ENCODE data around the gene COL27A1.
"Not testable (repeated sequence)": the region's sequence is repeated elsewhere in the genome, so short reads cannot be mapped to it uniquely, and the experiment has no call there.

COL27A1 gene

GRCh38 chr9:114322831-114323531, 167.6 kb downstream of the COL27A1 start, which contains the start of gene ORM1:
Gene ORM1, plus strand, starts transcription at chr9:114323098. Its CDS starts 36 bp downstream, at chr9:114323134.
- DNase-seq (ENCODE audit: low read depth in 2 of 2): not testable (repeated sequence)

GRCh38 chr9:114323849-114324248, 168.5 kb downstream of the COL27A1 start:
- DNase-seq (ENCODE audit: low read depth in 2 of 2): not testable (repeated sequence)

- DNase-seq (ENCODE audit: low read depth in 2 of 2): no peak
Observed at GRCh38 chr9:114324492-114324891, 169.2 kb downstream of the COL27A1 start.

DNA sequence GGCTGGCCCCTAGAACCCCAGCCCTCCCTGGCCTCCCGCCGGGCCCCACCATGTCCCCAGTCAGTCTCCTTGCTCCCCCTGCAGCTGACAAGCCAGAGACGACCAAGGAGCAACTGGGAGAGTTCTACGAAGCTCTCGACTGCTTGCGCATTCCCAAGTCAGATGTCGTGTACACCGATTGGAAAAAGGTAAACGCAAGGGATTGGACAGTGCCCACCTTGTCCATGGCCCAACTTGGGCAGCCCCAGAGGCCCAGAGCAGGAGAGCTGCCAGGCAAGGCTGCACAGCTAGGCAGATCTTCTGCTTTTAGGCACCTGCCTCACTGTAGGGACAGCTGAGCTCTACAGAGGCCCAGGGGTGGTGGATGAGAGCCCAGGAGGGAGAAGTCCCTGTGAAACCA, 169.6 kb downstream of the COL27A1 start:
- DNase-seq (ENCODE audit: low read depth in 2 of 2): not testable (repeated sequence)

DNA sequence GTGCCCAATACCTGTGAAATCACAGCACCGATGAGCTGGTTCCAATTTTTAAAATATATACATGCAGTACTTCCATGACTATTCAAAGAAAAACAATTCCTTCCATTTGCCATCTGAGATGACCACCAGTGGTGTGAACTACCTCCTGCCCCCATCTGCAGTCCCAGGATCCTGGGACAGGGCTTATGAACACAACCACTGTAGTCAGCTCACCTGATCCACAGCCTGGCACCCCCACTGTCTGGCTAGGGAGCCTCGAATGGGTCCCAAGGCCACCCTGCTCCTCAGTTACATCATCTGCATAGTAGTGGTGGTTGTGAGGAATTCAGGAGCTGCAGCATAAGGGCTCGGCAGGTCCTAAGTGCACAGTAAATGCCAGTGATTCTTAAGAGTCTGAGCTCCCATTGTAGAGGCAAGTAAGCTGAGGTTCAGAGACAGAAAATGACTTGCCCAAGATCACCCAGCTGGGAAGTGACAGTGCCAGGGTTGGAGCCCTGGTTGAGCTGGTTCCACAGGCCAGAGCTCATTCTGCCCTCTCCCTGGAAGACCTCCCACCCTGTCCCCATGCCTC, 170.4 kb downstream of the COL27A1 start:
- not testable (repeated sequence) for DNase-seq (ENCODE audit: low read depth in 2 of 2)

GRCh38 chr9:114327749-114328148, 172.4 kb downstream of the COL27A1 start:
- no peak for DNase-seq (ENCODE audit: low read depth in 2 of 2)

GRCh38 chr9:114328357-114328820, 173.1 kb downstream of the COL27A1 start:
- not testable (repeated sequence) for DNase-seq (ENCODE audit: low read depth in 2 of 2)

GRCh38 chr9:114328937-114329624, 173.7 kb downstream of the COL27A1 start:
- not testable (repeated sequence) for DNase-seq (ENCODE audit: low read depth in 2 of 2)

DNA sequence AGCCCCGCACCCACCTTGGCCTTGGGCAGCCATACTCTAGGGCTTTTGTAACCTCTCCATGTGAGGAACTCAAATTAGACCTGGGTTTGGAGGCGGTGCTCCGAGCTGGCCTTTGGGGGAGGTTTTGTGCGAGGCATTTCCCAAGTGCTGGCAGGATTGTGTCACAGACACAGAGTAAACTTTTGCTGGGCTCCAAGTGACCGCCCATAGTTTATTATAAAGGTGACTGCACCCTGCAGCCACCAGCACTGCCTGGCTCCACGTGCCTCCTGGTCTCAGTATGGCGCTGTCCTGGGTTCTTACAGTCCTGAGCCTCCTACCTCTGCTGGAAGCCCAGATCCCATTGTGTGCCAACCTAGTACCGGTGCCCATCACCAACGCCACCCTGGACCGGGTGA, 174.3 kb downstream of the COL27A1 start, which contains the start of gene ORM2:
Gene ORM2, plus strand, starts transcription at position 245 of the 398 bp plus-strand sequence. Its CDS starts 36 bp downstream, at position 281.
- DNase-seq (ENCODE audit: low read depth in 2 of 2): not testable (repeated sequence)

GRCh38 chr9:114330636-114331035, 175.3 kb downstream of the COL27A1 start:
- no peak for DNase-seq (ENCODE audit: low read depth in 2 of 2)

GRCh38 chr9:114331229-114332195, 176.2 kb downstream of the COL27A1 start:
- DNase-seq (ENCODE audit: low read depth in 2 of 2): not testable (repeated sequence)

GRCh38 chr9:114332474-114333040, 177.2 kb downstream of the COL27A1 start:
- DNase-seq (ENCODE audit: low read depth in 2 of 2): not testable (repeated sequence)

DNA sequence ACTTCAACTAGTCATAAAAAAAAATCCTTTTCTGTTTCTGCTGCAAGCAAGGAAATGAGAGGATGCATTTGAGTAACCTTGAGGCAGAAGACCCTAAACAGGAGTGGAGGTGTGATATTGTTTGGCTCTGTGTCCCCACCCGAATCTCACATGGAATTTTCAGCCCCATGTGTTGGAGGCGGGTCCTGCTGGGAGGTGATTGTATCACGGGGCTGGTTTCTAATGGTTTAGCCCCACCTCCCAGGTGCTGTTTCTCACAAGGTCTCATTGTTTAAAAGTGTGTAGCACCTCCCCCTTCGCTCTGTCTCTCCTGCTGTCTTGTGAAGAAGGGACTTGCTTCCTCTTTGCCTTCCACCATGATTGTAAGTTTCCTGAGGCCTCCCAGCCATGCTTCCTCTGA, 178.4 kb downstream of the COL27A1 start:
- DNase-seq (ENCODE audit: low read depth in 2 of 2): not testable (repeated sequence)

DNA sequence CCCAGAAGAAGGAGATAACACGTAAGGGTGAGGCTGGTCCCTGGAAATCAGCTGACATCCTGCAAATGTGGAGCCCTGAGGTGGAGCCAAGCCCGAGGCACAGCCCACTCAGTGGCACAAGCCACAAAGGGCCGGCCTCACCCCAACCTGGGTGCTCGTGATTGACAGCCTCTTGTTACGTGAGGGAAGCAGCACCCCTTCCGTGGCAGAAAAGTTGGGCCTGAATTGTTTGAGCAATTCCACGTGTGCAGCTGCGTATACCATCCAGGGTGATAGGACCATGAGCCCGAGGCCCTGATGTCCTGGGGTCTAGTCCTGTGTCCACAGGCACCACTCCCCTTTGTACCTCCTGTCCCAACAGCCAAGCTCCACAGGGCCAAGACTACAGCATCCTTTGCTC, 179.2 kb downstream of the COL27A1 start:
- DNase-seq (ENCODE audit: low read depth in 2 of 2): no peak

- DNase-seq (ENCODE audit: low read depth in 2 of 2): no peak
Observed at GRCh38 chr9:114335745-114336144, 180.4 kb downstream of the COL27A1 start.

- no peak for DNase-seq (ENCODE audit: low read depth in 2 of 2)
Observed at GRCh38 chr9:114336157-114336556, 180.8 kb downstream of the COL27A1 start.

DNA sequence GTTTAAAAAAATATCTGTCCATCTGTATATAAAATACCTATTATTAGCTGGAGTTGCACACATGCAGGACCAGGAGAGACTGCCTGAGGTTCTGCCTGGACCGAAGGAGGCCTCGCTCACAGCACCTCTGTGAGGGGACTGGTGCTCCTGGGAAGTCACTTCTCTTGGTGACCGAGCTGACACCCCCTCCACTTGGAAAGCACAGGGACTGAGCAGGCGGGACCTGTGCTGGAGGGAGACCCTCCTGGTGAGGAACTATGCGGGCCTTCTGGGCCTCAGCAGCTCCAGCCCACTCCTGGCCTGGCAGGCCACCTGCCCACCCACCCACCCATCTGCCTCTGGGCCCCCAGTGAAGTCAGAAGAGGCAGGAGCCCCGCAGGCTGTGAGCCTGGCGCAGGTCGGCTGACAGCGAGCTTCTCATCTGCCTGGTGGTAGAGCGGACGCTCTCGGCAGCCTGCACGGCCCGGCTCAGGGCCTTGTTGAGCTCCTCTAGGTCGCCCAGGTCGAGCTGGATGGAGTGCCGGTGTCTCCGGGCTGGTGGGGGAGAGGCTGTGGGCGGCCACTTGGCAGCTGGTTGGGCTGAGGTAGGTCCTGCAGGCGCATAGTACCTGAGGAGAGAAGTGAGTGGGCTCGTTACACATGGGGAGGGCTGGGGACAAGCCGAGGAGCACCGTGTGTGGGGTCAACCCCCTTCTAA, 181.5 kb downstream of the COL27A1 start:
- DNase-seq (ENCODE audit: low read depth in 2 of 2): no peak

- DNase-seq (ENCODE audit: low read depth in 2 of 2): no peak
Observed at GRCh38 chr9:114338187-114338586, 182.8 kb downstream of the COL27A1 start.

DNA sequence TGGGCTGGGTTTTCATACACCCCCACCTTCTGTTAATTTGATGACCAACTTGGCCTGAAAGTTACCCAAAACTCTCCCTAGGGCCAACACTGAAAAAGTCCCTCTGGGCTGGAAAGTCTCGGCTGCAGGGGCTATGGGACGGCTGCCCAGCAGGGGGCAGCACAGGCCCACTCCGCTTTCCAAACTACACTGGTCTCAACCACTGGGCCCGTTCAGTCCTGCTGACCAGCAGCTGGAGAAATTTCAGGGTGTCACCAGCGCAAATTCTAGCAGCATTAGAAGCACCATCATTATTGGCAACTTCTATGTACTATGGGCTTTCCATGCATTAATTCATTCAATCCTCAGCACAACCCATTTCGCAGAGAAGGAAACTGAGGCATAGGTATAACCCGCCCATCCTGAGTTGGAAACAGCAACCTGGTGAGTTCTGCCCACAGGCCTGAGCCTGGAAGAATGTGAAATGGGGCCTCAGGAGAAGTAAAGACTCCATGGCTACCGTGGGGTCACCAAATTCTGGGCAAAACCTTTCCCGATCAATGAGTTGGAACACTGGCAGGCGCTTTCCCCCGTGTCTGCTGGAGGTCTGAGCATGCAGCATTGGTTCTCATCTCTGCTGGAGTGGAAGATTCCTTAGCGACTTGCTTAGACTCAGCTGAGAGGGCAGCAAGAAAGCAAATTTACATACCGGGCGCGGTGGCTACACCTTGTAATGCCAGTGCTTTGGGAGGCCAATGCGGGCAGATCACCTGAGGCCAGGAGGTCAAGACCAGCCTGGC, 184.0 kb downstream of the COL27A1 start:
- peak; percentile 40 to 55 for DNase-seq (ENCODE audit: low read depth in 2 of 2)
